H1 (cell line): Measurements from ENCODE around the gene CAMK2G. TPM values are rescaled to one million over a fixed set of nuclear protein-coding genes. Genes with fewer than 3 reads are reported as not detected.

Experiments
- CBX8 ChIP-seq: fragments of 300-800, 300-1000 bp; sonication (generic); IDR thresholded peaks from 2 replicates; pipeline ENCODE4 v1.7.1; 2016; ENCODE audit warnings: low read depth, low read length, borderline replicate concordance
- CREB1 ChIP-seq: IDR thresholded peaks from 2 replicates; pipeline ENCODE4 v1.6.1; 2012; ENCODE audit warnings: inconsistent platforms
- HDAC6 ChIP-seq: IDR thresholded peaks from one replicate; pipeline ENCODE4 v1.7.1; 2012; ENCODE audit warnings: low read depth, mild to moderate bottlenecking, inconsistent platforms, low read length, moderate library complexity
- KDM1A ChIP-seq: fragments of 200-600, 300-600 bp; sonication (generic); IDR thresholded peaks from 2 replicates; pipeline ENCODE4 v1.7.1; 2016; ENCODE audit warnings: mild to moderate bottlenecking, low read length, borderline replicate concordance
- polyA plus RNA-seq, 7 experiments: library from polyadenylated mRNA; depleted of rRNA in 3 of 7; stranded (reverse) in 5 of 7; unstranded in 2 of 7; fragments of >200 nt in 5 of 7; fragments of 200-250 nt in 2 of 7; gene quantifications; 1 replicate in 5 of 7; 2 replicates in 1 of 7; 4 replicates in 1 of 7; pipeline versions ENCODE4 v1.2.1 to v1.2.3, GENCODE V29; 2011 to 2013; ENCODE audit warnings: missing spikeins in 2 of 7, mixed read lengths in 2 of 7
- total RNA-seq: library from RNA; stranded (reverse); fragmentation: NEBNext Ultra II Directional; extraction: Animal tissue kit (Norgen Biotek cat#: 25700); gene quantifications from 2 replicates; pipeline ENCODE4 v1.2.1, GENCODE V29; 2021

Gene CAMK2G
- total and polyA plus RNA-seq, 2 of the 8 experiments (the other 6 are each of a cell fraction or from before 2014, with no cell fraction given), result 28.9 to 31.7 TPM

GRCh38 chr10:73877533-73878160 is 3.3 kb upstream of the CAMK2G start (continued):
- TF ChIP-seq HDAC6 (no peak), KDM1A (no peak), CREB1 (no peak), CBX8 (no peak)
